ENCODE data around the gene GRWD1. TPM values are rescaled to one million over a fixed set of nuclear protein-coding genes. Genes with fewer than 3 reads are reported as not detected.

Gene GRWD1
- total and polyA plus RNA-seq, 2 of the 4 experiments (the other 2 are of a cell fraction) = 22.0 to 22.5 TPM

- H4K8ac ChIP-seq (ENCODE audit: low read depth in 2 of 2, low read length in 2 of 2) = no peak overlapping the region
- H3K14ac ChIP-seq (replicated peaks; ENCODE audit: low read depth, low read length) = no peak overlapping the region
- ChIA-PET CTCF (no interaction called here), POLR2A (ENCODE audit: unreplicated experiment) (no interaction called here)
- H2BK5ac ChIP-seq (ENCODE audit: low read depth, low read length, poor library complexity, severe bottlenecking) = no peak overlapping the region
- BruUV-seq (replicated peaks) = no TSS peak
- ATAC-seq (ENCODE audit: low read depth) (no peak), DNase-seq (no peak)
- no peaks in the 10 kb centered on the region for H3K27me3 ChIP-seq (ENCODE audit: control insufficient read depth, insufficient read depth, low read length)
- no peak overlapping the region for H3K56ac ChIP-seq (ENCODE audit: extremely low read depth, insufficient read depth, low read length)
- no peak overlapping the region for H2BK20ac ChIP-seq (ENCODE audit: low read depth, low read length)
- H4K91ac ChIP-seq (ENCODE audit: insufficient read depth, low read depth, low read length) = no peak overlapping the region
- no peaks in the 10 kb centered on the region; the same call in 1 of the 2 replicates for H3K4me1 ChIP-seq (ENCODE audit: control insufficient read depth, insufficient read depth, low read length)
- H3K79me1 ChIP-seq (ENCODE audit: low read depth in 1 of 2, low read length in 2 of 2) = peaks cover 0 to 2% of the 10 kb centered on the region in 2 experiments; a peak in 1 of 4 replicates
- H3K4ac ChIP-seq (ENCODE audit: low read depth, low read length) = no peak overlapping the region
- H3K23ac ChIP-seq (ENCODE audit: low read depth, low read length) = no peak overlapping the region
- no peak overlapping the region for H2BK120ac ChIP-seq (ENCODE audit: low read depth, low read length)
- no peak overlapping the region for H3K9ac ChIP-seq (ENCODE audit: low read depth, low read length)
- intact Hi-C loops (cut with micrococcal nuclease) (no loop called here), dilution Hi-C loops (cut with HindIII; ENCODE audit: low sequenced_read_pairs, unreplicated experiment) (no loop called here), in situ Hi-C loops (cut with MboI; ENCODE audit: low sequenced_read_pairs) (no loop called here)
- H2BK15ac ChIP-seq (ENCODE audit: low read depth, low read length) = no peak overlapping the region
- no peaks in the 10 kb centered on the region for H3K9me3 ChIP-seq (ENCODE audit: control insufficient read depth, insufficient read depth, low read length)
- H3K4me3 ChIP-seq (ENCODE audit: insufficient read depth, low read depth, low read length) = no peak overlapping the region
- no peak overlapping the region for H3K18ac ChIP-seq (ENCODE audit: low read depth, low read length)
- peak overlapping the region; percentile 50 for H2AK9ac ChIP-seq (replicated peaks; ENCODE audit: low read depth, low read length, poor library complexity)
- peak overlapping the region; percentile 38 for H2AFZ ChIP-seq (replicated peaks; ENCODE audit: low read length, poor library complexity)
- WGBS, 2 experiments (ENCODE audit: extremely low coverage in 2 of 2, insufficient read length in 1 of 2) = 76% methylated on average over 34 of the region's 62 CpGs; no CpG with 5 or more reads in 1 of the 2 experiments
- H4K20me1 ChIP-seq (ENCODE audit: insufficient read depth, low read length) = no peaks in the 10 kb centered on the region; the same call in 1 of the 2 replicates
- no peak overlapping the region for H3K27ac ChIP-seq (ENCODE audit: insufficient read depth, low read length)
- no peak for TF ChIP-seq CTCF (conservative IDR thresholded peaks at IDR 0.05; ENCODE audit: low read depth, low read length)
- no peak for TF ChIP-seq RAD21 (IDR thresholded peaks at IDR 0.05; ENCODE audit: low read length)
- no peak for TF ChIP-seq MAZ (IDR thresholded peaks at IDR 0.05; ENCODE audit: borderline replicate concordance, low read depth, low read length)
- no peak for TF ChIP-seq POLR2A (IDR thresholded peaks at IDR 0.05; ENCODE audit: low read depth, low read length)
- no peak for TF ChIP-seq MAFK (IDR thresholded peaks at IDR 0.05; ENCODE audit: low read depth, low read length)
- TF ChIP-seq SMC3 (IDR thresholded peaks at IDR 0.05; ENCODE audit: low read depth, low read length) = no peak
- no peak for TF ChIP-seq FOS (IDR thresholded peaks at IDR 0.05; ENCODE audit: low read depth, low read length)
- no peak for TF ChIP-seq RCOR1 (IDR thresholded peaks at IDR 0.05; ENCODE audit: insufficient replicate concordance, low read length)
- no peak overlapping the region for H3K4me2 ChIP-seq (ENCODE audit: low read depth, low read length)
- H4K5ac ChIP-seq (ENCODE audit: low read depth, low read length) = no peak overlapping the region
- H3K9me1 ChIP-seq (ENCODE audit: insufficient read depth, low read length) = peaks cover 6% of the 10 kb centered on the region; the same call in 1 of the 2 replicates
- H3K36me3 ChIP-seq (ENCODE audit: control insufficient read depth, insufficient read depth, low read length) = peaks cover 5% of the 10 kb centered on the region
- no peak overlapping the region for H2AK5ac ChIP-seq (ENCODE audit: low read depth, low read length)
These were observed 16.3 kb downstream of the GRWD1 start for GRCh38 chr19:48461982-48462655.
